Endothelial cell of umbilical vein (primary cell): ENCODE data around the gene SLC35D2. TPM values are rescaled to one million over a fixed set of nuclear protein-coding genes. Genes with fewer than 3 reads are reported as not detected.

ENCODE experiments used
- BruUV-seq: library from RNA; stranded (reverse); fragments of 400-500 nt; replicated peaks from 2 replicates; lab custom pipeline; 2021; lab: Mats Ljungman, UMichigan
- CTCF ChIA-PET: fragments of 300-600, 350-600 bp; sonication (Branson Sonifier 250); formaldehyde crosslinking; loops from one replicate; lab custom pipeline; 2021; ENCODE audit warnings: antibody characterized with exemption, inconsistent platforms; lab: Charles Lee
- POLR2A ChIA-PET: fragments of 300-600, 350-600 bp; sonication (Branson Sonifier 250); formaldehyde crosslinking; loops from one replicate; lab custom pipeline; 2021; ENCODE audit warnings: antibody characterized with exemption, inconsistent platforms; lab: Charles Lee
- DNase-seq: peaks from one replicate; pipeline ENCODE4 v3.0.0-alpha.2; 2011; ENCODE audit warnings: low read depth, low spot score
- FAIRE-seq: peaks from 2 replicates; lab custom pipeline; 2011; peaks lifted over from hg19 to GRCh38; lab: Jason Lieb, UNC
- H2AFZ ChIP-seq: 2 replicates; pipeline ENCODE4 v1.6.0; 2012; ENCODE audit warnings: low read depth, low read length, control low read depth, inconsistent platforms
- H3K27ac ChIP-seq: 2 replicates; pipeline ENCODE4 v1.5.1; 2011; ENCODE audit warnings: low read depth, mild to moderate bottlenecking, control low read depth, low read length, moderate library complexity; ENCODE audit not compliant: insufficient read depth
- H3K27me3 ChIP-seq, 2 experiments: 2 replicates each; pipeline versions ENCODE4 v1.6.0 to v1.6.1; 2011; ENCODE audit warnings: low read length in 2 of 2, mixed read lengths in 1 of 2; ENCODE audit not compliant: control insufficient read depth in 2 of 2, insufficient read depth in 2 of 2
- H3K36me3 ChIP-seq, 2 experiments: 2 replicates in 1 of 2; 3 replicates in 1 of 2; pipeline ENCODE4 v1.5.1; 2011; ENCODE audit warnings: low read length in 2 of 2, mild to moderate bottlenecking in 1 of 2, moderate library complexity in 1 of 2; ENCODE audit not compliant: control insufficient read depth in 2 of 2, insufficient read depth in 2 of 2; ENCODE audit errors: extremely low read depth in 1 of 2
- H3K4me1 ChIP-seq: 3 replicates; pipeline ENCODE4 v1.5.1; 2011; ENCODE audit warnings: mild to moderate bottlenecking, low read length; ENCODE audit not compliant: control insufficient read depth, insufficient read depth; ENCODE audit errors: extremely low read depth
- H3K4me2 ChIP-seq: 2 replicates; pipeline ENCODE4 v1.6.1; 2011; ENCODE audit warnings: low read length, control low read depth, mixed read lengths; ENCODE audit not compliant: insufficient read depth
- H3K4me3 ChIP-seq, 3 experiments: fragments of 200-600 bp in 1 of 3; sonication (generic), shearing (Covaris generic) in 1 of 3; replicated peaks in 1 of 3; 2 replicates each; pipeline ENCODE4 v1.5.1; 2011 to 2016; ENCODE audit warnings: control low read depth in 3 of 3, low read length in 3 of 3, mild to moderate bottlenecking in 2 of 3, inconsistent platforms in 1 of 3, low read depth in 1 of 3, moderate library complexity in 1 of 3; ENCODE audit not compliant: insufficient read depth in 1 of 3
- H3K79me2 ChIP-seq: 2 replicates; pipeline ENCODE4 v1.6.0; 2012; ENCODE audit warnings: low read length, inconsistent platforms; ENCODE audit not compliant: control insufficient read depth, insufficient read depth
- H3K9ac ChIP-seq: replicated peaks from 2 replicates; pipeline ENCODE3; 2011; ENCODE audit warnings: low read length, control low read depth; ENCODE audit not compliant: insufficient read depth; ENCODE audit errors: extremely low read depth
- H3K9me1 ChIP-seq: replicated peaks from 3 replicates; pipeline ENCODE4 v1.6.0; 2011; ENCODE audit warnings: mild to moderate bottlenecking, low read length; ENCODE audit not compliant: control insufficient read depth, insufficient read depth; ENCODE audit errors: extremely low read depth
- H3K9me3 ChIP-seq: replicated peaks from 2 replicates; pipeline ENCODE4 v1.5.1; 2012; ENCODE audit warnings: low read length, inconsistent platforms; ENCODE audit not compliant: control insufficient read depth, insufficient read depth
- H4K20me1 ChIP-seq: replicated peaks from 2 replicates; pipeline ENCODE3; 2011; ENCODE audit warnings: mild to moderate bottlenecking, low read length; ENCODE audit not compliant: control insufficient read depth, insufficient read depth; ENCODE audit errors: extremely low read depth
- EZH2 ChIP-seq: IDR thresholded peaks from 2 replicates; pipeline ENCODE4 v1.6.1; 2012; ENCODE audit warnings: borderline replicate concordance, low read depth, mild to moderate bottlenecking, moderate library complexity, low read length, inconsistent platforms; ENCODE audit not compliant: severe bottlenecking
- FOS ChIP-seq: IDR thresholded peaks from 2 replicates; pipeline ENCODE4 v1.6.1; 2011; ENCODE audit warnings: mild to moderate bottlenecking, low read length, moderate library complexity, borderline replicate concordance; ENCODE audit not compliant: insufficient read depth
- MYC ChIP-seq: IDR thresholded peaks from one replicate; pipeline ENCODE4 v1.6.1; 2011; ENCODE audit warnings: mild to moderate bottlenecking, low read depth, low read length
- POLR2AphosphoS5 ChIP-seq: IDR thresholded peaks from 2 replicates; pipeline ENCODE4 v1.6.1; 2012; ENCODE audit warnings: low read depth, mild to moderate bottlenecking, control low read depth, low read length, moderate library complexity; ENCODE audit not compliant: insufficient read depth
- dilution Hi-C: fragments of 300-500 bp; cut with MboI; formaldehyde crosslinking; loops from one replicate; pipeline ENCODE4 v1.15.0; 2019; ENCODE audit warnings: low sequenced_read_pairs; ENCODE audit not compliant: extremely low pct_ligation_motif_present
- intact Hi-C: fragments of 100-400 bp; cut with micrococcal nuclease; formaldehyde crosslinking; loops from one replicate; pipeline ENCODE4 v1.10.0; 2022
- polyA plus RNA-seq, 4 experiments: library from polyadenylated mRNA; depleted of rRNA in 3 of 4; stranded (reverse) in 3 of 4; unstranded in 1 of 4; fragments of >200 nt; gene quantifications; 2 replicates each; pipeline versions ENCODE4 v1.2.1 to v1.2.3, GENCODE V29; 2011 to 2012; ENCODE audit warnings: missing spikeins in 1 of 4
- total RNA-seq: library from RNA; stranded (reverse); gene quantifications from 2 replicates; pipeline ENCODE4 v1.2.3, GENCODE V29; 2021
- TF ChIP-seq, protein P1 (sequence below): IDR thresholded peaks from 2 replicates; pipeline ENCODE4 v1.6.1; 2011; ENCODE audit not compliant: insufficient read depth, insufficient read length
- TF ChIP-seq, protein P2 (sequence below), 2 donors: IDR thresholded peaks; 1 replicate in 1 of 2; 2 replicates in 1 of 2; pipeline ENCODE4 v1.5.1; 2011; ENCODE audit warnings: low read length in 2 of 2, mild to moderate bottlenecking in 2 of 2, moderate library complexity in 2 of 2, control low read depth in 1 of 2, inconsistent platforms in 1 of 2, low read depth in 1 of 2; ENCODE audit not compliant: insufficient read depth in 1 of 2; ENCODE audit errors: extremely low read depth in 1 of 2

The SLC35D2 gene
- total and polyA plus RNA-seq, 2 donors (not counting 3 experiments of a cell fraction or from before 2014, with no cell fraction given) = 21.1 to 29.9 TPM

DNA sequence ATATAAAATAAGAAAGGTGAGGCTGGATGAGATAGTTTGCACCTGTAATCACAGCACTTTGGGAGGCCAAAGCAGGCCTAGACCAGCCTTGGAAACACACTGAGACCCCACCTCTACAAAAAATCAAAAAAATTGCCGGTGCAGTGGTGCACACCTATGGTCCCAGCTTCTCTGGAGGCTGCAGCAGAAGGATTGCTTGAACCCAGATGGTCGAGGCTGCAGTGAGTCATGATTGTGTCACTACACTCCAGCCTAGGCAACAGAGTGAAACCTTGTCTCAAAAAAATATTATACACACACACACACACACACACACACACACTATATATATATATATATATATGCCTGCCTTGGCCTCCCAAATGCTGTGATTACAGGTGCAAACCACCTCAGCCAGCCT lies 1.3 kb downstream of the SLC35D2 start:
- Histone ChIP-seq H2AFZ (no peak overlapping the region), H3K9ac (no peak overlapping the region), H3K4me1 (peaks cover 27% of the 10 kb centered on the region), H3K27ac (no peak overlapping the region), H3K27me3 (no peaks in the 10 kb centered on the region), H4K20me1 (no peaks in the 10 kb centered on the region), H3K4me3 (no peak overlapping the region), H3K9me3 (no peaks in the 10 kb centered on the region), H3K79me2 (peaks cover 30% of the 10 kb centered on the region), H3K4me2 (no peak overlapping the region), H3K36me3 (peaks cover 0 to 2% of the 10 kb centered on the region in 2 experiments), H3K9me1 (no peaks in the 10 kb centered on the region)
- DNase-seq (no peak), FAIRE-seq (no peak)
- intact Hi-C loops = loop anchor here (2.0 kb wide), 3 partner anchors 37 to 69 kb away; partner anchors contain the start of gene HABP4
- CTCF ChIA-PET = interaction anchor here (1.5 to 2.2 kb wide), 3 partner anchors 54 to 285 kb away, joined by 6 to 13 read pairs (median 7); no protein-coding TSS in a partner anchor
- POLR2A ChIA-PET = no interaction called here
- TF ChIP-seq MYC = no peak
- TF ChIP-seq, protein P1, sequence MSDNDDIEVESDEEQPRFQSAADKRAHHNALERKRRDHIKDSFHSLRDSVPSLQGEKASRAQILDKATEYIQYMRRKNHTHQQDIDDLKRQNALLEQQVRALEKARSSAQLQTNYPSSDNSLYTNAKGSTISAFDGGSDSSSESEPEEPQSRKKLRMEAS = no peak
- no peak for TF ChIP-seq EZH2
- no peak for TF ChIP-seq POLR2AphosphoS5
- TF ChIP-seq, protein P2, sequence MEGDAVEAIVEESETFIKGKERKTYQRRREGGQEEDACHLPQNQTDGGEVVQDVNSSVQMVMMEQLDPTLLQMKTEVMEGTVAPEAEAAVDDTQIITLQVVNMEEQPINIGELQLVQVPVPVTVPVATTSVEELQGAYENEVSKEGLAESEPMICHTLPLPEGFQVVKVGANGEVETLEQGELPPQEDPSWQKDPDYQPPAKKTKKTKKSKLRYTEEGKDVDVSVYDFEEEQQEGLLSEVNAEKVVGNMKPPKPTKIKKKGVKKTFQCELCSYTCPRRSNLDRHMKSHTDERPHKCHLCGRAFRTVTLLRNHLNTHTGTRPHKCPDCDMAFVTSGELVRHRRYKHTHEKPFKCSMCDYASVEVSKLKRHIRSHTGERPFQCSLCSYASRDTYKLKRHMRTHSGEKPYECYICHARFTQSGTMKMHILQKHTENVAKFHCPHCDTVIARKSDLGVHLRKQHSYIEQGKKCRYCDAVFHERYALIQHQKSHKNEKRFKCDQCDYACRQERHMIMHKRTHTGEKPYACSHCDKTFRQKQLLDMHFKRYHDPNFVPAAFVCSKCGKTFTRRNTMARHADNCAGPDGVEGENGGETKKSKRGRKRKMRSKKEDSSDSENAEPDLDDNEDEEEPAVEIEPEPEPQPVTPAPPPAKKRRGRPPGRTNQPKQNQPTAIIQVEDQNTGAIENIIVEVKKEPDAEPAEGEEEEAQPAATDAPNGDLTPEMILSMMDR (IDR thresholded peaks at IDR 0.05; ENCODE audit: extremely low read depth in 1 of 2, insufficient read depth in 1 of 2, low read depth in 1 of 2, low read length in 2 of 2) = no peak
- no peak for TF ChIP-seq FOS
- BruUV-seq = no TSS peak
- dilution Hi-C loops = no loop called here
